GM19351 (cell line): ENCODE measurements around the gene CAP2.

ENCODE experiments used
- ATAC-seq: cut with Tn5 transposase; IDR thresholded peaks from one replicate; pipeline ENCODE4 v1.9.1; 2021; ENCODE audit warnings: mild to moderate bottlenecking, moderate library complexity; ENCODE audit not compliant: unreplicated experiment

CAP2 gene

DNA sequence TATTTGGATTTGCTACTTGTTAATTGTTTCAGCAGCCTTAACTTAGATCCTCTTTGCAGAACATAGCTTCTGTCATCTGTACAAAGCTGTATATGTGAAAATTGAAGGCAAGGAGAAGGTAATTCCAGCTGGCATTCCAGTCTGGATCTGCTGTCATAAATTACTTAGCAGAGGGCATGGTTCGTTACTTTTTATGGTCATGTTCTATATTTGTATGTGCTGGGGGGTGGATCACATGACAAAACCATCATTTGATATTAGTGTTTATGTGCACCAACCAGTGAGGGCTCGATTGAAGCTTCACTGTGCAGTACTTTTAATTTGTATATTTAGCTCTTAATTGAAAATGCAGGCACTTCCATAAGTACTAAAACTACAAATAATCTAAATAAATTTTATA is 80.2 kb downstream of the CAP2 start:
- no peak for ATAC-seq

DNA sequence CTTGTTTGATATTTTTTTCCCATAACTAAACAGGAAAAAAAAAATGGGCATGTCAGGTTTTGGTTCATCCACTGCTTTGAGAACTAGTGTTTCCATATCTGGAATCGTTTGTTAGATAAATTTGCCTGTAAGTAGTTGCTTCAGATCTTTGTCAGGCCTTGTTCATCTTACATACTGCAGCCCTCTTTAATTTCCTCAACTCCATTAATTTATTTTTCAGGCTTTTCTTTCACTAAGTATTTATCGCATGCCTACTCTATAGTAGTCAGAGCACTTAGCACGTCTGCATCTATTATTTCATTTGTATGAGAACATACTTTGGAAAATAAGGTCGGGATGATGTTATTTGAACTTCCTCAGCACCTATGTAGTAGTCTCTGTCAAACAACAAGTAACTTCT is 80.9 kb downstream of the CAP2 start:
- ATAC-seq = no peak

DNA sequence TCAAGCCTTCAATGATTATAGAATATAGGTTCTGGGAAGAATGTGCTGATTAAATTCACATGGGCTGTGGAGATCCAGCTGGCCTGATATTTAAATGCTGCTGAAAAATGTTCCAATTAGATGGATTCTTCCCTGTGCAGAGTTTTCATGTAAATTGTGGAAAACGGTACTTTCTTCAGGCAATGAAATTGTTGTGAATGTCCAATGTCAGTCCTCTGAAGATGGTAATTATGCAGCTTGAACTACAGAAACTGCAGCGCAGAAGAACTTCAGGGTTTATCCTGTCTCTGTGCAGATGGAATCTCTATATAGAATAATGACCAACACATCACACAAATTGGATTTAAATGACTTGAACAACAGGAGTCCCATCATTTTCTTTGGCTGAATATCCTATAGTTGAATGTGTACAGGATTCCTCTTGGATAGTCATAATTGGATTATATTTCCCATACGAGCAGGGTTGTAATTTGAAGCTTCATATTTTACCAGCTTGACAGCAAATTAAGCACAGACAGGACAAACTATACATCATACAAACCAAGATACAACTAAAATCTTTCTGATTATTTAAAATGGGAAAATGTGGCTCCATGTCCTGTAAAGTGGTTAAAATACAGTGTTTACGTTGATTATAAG is 82.3 kb downstream of the CAP2 start:
- ATAC-seq = no peak

DNA sequence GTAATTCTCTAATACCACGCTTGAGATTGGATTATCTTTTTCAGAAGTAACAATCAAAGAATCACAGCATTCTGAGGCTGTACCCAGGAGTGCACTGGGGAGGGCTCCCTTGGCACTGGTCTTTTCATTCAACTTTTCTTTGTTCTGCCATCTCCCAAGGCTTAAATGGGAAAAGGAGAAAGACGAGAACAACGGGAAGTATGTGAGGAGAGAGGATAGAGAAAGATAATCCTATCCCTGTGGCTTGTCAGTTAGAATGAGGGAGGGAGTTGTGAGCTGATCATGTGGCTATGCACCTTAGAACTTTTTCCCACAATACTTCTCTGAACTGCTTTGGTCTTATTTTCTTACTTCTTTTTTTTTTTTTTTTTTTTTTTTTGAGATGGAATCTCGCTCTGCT is 83.1 kb downstream of the CAP2 start:
- ATAC-seq = no peak

DNA sequence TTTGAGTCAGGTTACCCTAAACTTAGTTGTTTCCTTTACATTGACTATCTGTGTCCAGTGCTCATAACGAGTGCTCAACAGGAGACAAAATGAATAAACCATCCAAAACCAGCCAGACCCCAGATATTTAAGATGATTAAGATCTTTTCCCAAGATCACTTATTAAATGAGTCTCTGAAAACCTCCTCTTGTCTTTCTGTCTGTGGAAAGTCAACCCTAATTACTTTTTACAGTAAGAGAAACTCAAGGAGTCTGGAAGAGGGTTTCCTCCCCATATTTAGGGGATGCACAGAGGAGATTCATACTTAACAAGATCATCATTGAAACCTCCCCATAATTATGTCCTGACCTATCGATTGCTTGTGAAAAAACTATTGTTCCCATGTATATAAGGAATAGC is 84.0 kb downstream of the CAP2 start:
- no peak for ATAC-seq

DNA sequence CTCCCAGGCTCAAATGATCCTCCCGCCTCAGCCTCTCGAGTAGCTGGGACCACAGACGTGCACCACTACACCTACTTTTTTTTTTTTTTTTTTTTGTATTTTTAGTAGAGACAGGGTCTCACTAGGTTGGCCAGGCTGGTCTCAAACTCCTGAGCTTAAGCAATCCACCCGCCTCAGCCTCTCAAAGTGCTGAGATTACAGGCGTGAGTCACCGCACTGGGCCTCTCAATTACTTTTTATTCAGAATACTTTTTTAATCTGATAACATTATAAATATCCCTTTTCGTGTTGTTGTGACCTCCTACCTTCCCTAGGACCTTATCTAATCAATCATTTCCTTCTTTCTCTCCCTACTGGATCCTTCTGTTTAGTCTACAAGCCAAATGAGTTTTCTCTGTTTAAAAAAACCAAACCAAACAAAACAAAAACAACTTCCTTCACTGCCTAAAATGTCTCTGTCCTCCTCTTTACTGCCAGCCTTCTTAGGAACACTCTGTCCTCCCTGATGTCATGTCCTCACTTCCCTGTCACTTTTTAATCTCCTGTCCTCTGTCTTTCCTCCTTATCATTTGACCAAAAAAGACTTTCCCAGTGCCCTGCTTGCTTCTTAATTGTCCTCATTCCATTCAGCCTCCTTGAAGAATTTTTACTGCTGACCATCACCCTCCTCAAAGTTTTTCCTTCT is 85.0 kb downstream of the CAP2 start:
- no peak for ATAC-seq

DNA sequence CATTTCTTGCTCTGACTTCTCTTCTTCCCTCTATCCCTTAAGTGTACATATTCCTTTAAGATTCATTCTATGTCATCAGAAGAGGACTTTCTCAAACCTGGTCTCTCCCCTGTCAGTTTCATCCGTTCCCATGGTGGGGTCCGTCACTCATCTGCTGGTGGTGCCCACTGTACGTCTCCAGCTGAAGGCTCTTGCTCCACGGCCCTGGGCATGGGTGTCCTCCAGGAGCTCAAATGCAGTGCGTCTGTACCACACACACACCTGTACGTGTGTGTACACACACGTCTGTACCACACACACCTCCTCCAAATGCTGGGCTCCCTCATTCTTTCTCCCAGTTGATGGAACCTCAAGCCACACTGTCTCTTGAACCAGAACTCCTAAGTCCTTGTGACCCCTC is 85.6 kb downstream of the CAP2 start:
- ATAC-seq = no peak

DNA sequence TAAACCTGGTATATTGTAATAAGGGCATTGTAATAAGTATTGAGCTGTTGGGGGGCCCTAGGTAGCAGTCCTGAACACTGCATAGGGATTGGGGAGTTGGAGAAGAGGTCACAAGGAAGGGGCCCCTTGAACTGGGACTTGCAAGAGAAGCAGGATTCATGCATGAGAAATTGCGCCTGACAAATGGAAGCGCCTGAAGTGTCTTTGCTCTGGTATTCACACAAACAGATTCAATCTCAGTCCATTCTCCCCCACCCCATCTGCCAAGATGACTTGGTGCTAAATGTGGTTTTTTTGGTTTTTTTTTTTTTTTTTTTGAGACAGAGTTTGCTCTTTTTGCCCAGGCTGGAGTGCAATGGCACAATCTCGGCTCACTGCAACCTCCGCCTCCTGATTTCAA is 87.1 kb downstream of the CAP2 start:
- no peak for ATAC-seq

DNA sequence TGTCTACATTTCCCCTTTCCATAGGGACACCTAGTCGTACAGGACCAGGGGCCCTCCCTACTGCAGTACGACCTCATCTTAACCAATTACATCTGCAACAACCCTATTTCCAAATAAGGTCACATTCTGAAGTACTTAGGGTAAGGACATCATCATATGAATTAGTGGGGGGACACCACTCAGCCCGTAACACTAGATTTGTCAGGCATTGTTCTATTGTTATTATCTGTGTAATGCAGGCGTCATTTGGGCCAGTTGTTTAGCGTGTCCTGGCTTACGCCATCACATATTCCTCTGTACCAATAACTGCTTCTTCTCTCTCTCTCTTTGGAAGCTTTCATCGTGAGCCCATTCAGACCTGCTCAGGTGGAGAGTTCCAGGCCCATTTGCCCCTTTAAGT is 89.3 kb downstream of the CAP2 start:
- no peak for ATAC-seq

DNA sequence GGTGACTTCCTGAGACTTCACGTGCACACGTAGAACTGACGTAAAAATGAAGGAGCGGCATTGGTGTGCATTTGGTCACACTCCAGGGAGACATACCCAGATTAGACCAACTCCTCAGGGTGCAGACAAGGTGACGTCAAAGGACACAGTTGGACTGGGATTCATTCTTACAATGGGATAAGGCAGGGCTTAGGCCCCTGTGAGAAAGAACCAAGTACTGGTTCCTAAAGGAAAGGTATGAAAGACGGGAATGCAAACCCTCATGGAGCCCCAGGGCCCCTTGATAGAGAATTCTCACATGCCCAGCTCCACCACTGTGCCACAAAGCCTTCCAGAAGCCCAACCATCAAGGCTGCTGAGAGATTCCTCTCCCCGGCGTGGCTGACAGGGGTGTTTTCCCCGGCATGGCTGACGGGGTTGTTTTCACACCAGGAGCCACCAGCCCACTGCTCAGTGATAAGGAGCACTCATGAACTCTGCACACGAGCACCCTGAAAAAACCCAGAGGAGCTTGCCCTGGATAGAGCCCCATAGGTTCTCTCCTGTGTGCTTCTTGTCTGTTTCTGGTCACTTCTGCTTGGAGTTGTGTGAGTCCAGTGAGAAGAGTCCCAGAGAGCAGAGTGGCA is 90.1 kb downstream of the CAP2 start:
- no peak for ATAC-seq

DNA sequence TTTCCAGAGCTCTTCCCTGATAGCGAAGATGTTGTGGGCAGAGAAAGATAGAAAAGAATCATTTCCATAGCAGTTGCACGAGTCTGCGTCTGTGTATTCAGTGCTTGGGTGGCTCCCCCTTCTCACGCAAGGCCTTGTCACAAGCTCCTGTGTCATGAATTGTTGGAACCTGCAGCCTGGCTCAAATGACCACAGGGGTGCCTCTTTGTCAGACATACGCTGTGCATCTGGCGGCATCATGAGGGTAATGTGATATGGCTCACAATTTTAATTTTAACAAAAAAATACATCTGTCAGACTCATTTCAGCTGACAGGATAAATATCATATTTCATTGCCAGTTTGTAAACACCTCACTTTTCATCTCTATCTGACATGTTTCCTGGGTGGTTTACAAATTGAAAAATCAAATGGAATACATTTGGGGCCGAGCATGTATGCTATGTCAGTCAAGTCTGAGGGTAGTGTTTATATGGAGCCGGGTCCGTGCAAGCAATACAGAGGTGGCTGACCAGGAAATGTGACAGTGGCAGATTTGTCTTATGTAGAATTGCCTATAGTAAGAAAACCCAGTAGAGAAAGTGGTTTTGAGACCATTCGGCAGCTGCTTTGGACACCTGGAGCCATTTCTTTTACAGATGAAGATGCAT is 90.9 kb downstream of the CAP2 start:
- no peak for ATAC-seq

DNA sequence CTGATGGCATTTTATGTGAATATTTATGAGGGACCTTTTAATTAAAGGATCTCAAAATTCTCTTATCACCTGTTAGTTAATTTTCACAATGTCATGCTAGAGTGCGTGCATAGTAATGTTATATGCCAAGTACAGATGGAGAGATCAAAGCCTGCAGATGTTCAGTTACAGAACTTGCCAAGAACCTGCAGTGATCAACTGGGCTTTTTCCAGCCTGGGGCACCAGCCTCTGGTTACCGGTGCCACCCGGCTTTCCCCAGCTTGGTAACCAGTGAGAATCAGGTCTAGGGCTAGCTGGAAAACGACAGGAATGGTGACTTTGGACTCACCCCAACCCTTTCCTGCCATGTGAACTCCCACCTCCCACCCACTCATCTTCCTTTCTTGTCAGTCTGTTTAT is 91.8 kb downstream of the CAP2 start:
- no peak for ATAC-seq

DNA sequence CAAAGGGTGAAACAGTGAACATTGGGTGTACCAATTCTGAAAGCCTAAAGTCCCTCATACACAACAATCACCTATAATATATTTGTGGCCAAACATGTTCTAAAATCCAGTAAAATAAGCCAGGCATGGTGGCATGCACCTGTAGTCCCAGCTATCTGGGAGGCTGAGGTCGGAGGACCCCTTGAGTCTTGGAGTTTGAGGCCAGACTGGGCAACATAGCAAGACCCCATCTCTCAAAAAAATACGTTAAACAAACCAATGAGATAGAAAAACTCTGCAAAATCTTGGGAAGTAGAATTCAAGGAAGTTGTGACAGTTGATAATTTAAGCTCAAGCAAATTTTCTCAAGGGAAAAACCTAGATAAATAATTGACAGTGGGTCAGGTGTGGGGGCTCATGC is 92.6 kb downstream of the CAP2 start:
- no peak for ATAC-seq

DNA sequence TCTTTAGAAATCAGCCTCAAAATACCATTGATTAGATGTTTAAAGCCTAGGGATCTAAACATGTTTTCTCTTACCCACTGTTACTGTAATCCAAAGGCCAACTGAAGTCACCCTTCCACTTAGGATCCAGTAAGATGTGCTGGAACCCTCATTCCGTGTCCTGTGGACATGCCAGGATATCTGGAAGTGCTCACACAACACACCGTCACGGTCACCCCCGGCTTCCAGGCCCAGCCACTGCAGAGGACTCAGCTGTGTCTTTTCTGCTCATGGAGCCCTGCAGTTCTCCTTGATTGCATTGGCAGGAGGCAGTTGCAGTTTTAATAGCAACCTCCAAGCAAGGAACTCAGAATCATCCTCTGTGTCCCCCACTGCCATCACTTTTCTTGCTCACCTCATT is 93.3 kb downstream of the CAP2 start:
- no peak for ATAC-seq

DNA sequence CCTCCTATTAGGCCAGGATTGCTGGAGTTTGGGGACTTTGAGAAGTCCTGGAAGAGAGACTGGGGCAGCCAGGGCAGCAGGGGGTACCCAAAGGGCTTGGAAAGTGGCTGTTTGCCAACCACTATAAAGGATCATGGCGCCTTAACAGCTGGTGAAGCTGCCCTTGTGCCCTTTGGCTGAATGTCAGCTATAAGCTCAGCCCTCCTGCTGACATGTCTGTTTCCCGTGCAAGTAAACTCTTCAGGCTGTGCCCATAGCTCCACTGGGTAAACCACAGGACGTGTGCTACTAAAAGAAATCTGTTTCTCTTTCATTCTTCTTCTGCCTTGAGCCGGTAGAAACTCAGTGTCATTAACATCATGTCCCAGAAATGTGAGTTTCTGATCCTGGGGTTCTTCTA is 97.3 kb downstream of the CAP2 start:
- no peak for ATAC-seq

DNA sequence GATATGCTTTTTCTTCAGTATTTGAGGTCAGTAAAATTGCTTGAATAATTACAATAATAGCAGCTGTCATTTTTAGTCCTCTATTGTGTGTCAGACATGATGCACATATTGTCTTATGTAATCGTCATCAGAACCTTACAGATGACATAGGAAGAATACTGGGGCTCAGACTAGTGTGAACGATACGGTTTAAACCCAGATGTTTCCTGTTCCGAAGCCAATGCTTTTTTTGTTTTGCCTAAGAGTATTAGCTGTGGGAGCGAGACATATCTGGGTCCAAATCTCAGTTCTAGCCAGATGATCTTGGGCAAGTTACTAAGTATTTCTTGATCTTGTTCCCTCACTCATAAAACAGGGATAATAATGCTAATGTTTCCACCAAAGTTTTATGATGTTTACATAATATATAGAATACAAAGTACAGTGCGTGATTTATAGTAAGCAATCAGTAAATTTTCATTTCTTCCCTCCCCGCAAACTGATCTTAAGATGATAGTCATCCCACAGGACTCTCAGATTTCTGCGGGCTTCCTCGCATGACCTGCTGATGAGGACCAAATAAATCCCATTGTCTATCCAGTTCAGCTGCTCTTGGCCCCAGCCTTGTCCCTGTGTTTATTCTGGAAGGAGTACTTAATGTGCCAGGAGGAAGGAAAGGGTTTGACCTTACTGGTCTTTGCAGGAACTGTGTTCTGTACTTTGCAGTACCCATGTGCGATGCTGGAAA is 98.2 kb downstream of the CAP2 start:
- ATAC-seq = no peak

DNA sequence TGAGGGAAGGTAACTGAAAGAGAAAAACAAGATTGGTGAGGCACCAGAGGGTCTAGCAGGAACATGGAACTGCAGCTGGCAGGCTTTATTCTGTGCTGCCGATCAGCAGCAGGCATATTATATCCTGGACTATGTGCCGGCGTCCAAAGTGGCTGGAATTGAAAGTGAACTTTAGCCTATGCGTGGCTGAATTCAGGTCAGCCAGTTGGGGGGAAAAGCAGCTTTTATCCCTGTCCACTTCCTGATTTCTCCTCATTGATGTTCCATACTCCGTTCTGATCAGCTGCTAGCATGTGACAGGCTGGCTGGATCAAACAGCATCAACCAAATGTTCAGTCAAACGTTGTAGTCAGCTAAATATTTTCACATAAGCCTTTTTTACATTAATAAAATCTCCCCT is 99.0 kb downstream of the CAP2 start:
- no peak for ATAC-seq

DNA sequence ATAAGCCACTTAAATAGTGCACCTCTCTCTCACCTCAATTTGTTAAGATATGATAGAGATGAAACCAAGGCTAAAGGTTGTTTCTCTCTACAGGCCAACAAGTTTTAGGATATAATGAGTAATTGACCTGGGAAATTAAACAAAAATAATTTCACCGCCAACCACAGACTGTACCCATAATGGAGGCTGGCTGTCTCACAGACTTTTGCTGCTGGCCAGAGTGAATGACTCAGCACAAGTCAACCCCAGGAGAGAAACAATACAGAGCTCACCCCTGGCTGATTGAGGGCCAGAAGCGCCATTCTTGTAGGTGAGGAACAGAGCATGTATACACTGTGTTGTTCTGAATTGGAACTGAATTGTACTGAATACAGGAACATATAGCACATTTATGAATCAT is 99.9 kb downstream of the CAP2 start:
- no peak for ATAC-seq

DNA sequence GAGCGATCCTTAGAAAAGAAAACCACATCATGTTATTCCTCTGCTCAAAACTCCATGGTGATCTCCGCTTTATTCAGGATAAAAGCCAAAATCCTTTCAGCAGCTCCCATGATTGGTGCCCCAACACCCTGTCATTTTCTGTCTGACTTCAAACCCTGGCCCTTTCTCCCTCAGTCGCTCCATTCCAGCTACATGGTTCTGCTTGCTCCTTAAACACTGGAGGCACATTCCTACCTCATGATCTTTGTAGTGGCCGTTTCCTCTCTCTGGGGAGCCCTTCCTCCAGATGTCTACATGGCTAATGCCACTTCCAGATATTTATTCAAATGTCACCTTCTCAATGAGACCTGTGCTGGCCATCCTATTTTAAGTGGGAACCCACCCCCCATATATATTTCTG is 100.8 kb downstream of the CAP2 start:
- ATAC-seq = no peak

DNA sequence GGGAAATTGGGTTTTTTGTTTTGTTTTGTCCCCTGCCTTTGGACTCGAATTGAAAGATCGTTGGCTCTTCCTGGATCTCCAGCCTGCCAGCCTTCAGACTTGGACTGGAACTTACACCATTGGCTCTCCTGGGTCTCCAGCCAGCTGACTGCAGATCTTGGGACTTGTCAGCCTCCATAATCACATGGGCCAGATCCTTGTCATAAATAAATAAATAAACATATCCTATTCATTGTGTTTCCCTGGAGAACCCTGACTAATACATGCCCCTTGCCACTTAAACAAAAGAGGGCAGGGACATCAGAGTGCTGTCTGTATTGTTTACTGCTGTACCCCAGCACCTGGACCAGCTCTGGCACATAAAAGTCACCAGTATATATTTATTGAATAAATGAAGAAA is 101.5 kb downstream of the CAP2 start:
- no peak for ATAC-seq

DNA sequence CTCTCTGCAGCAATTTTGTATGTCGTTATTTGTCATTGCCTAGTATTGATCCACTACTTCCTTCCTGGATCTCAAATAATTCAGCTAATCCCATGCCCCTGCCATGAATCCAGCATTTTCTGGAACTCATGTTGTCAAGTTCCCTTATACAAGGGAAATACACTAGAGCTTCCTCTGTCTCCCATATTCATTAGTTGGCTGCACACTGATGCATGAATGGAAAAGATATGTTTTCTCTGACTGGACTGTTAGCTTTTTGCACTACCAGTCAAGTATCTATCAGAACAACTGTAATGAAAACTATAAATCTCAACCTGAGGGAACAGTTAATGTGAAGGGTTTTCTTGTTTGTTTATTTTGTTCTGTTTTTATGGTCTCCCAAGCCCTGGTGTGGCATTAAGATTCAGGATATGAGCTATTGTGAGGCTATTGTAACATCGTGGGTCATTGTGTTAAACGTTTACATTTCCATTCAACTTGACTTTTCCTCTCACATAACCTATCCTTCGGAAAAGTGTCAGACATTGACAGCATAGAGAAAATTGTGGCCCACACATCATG is 104.2 kb downstream of the CAP2 start:
- ATAC-seq = no peak
